Subcutaneous abdominal adipose tissue (tissue), 5 donors: Measurements from ENCODE around the gene NCAPH2.

Source experiments
- H3K27ac ChIP-seq: one replicate; pipeline ENCODE4 v1.7.0; 2013; ENCODE audit warnings: low read depth, mild to moderate bottlenecking, inconsistent platforms, low read length, moderate library complexity
- H3K27me3 ChIP-seq, 5 donors: one replicate each; pipeline ENCODE4 v1.7.0; 2013; ENCODE audit warnings: low read length in 5 of 5, inconsistent platforms in 1 of 5; ENCODE audit not compliant: control insufficient read depth in 5 of 5, insufficient read depth in 4 of 5
- H3K36me3 ChIP-seq, 5 donors: one replicate each; pipeline ENCODE4 v1.7.0; 2013; ENCODE audit warnings: low read length in 5 of 5; ENCODE audit not compliant: control insufficient read depth in 5 of 5, insufficient read depth in 5 of 5
- H3K4me1 ChIP-seq, 5 donors: one replicate each; pipeline ENCODE4 v1.7.0; 2013; ENCODE audit warnings: low read length in 5 of 5, mild to moderate bottlenecking in 3 of 5, moderate library complexity in 1 of 5; ENCODE audit not compliant: control insufficient read depth in 5 of 5, insufficient read depth in 5 of 5
- H3K4me3 ChIP-seq, 5 donors: one replicate each; pipeline ENCODE4 v1.7.0; 2013; ENCODE audit warnings: low read length in 5 of 5, low read depth in 1 of 5
- H3K9ac ChIP-seq, 5 donors: one replicate each; pipeline ENCODE4 v1.7.0; 2013; ENCODE audit warnings: low read length in 5 of 5, mild to moderate bottlenecking in 4 of 5, moderate library complexity in 3 of 5
- H3K9me3 ChIP-seq, 5 donors: one replicate each; pipeline ENCODE4 v1.7.0; 2013; ENCODE audit warnings: low read length in 5 of 5; ENCODE audit not compliant: control insufficient read depth in 5 of 5
- donor health status: healthy.
- donor health status: healthy.
- donor health status: healthy.
- donor health status: healthy.
- donor health status: healthy.

NCAPH2 gene

DNA sequence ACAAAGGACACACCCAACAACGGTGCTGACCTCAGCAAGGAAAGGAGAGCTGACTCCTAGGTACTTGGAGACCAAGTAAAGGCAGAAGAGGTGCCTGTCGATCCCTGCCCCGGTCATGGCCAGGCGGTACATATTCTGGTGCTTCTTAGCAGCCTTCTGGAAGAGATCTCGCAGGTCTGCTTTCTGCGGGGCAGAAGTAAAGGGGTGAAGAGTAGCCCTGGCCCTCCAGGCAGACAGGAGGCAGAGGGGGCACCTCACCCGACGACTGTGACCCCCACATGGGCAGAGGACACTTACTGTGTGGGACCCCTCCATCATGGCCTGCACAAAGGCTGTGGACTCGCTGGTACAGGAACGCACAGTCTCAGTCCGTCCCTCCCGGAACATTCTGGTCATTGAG is 62.8 kb downstream of the NCAPH2 start:
- H3K4me1 ChIP-seq: peaks cover 0 to 30% (median 25%) of the 10 kb centered on the region in 5 donors
- no peak overlapping the region for H3K27ac ChIP-seq
- H3K9me3 ChIP-seq: no peaks in the 10 kb centered on the region
- peaks cover 0 to 53% (median 18%) of the 10 kb centered on the region in 5 donors for H3K36me3 ChIP-seq
- no peaks in the 10 kb centered on the region for H3K27me3 ChIP-seq
- H3K9ac ChIP-seq: peak overlapping the region in 1 of 5 donors; percentile 0
- H3K4me3 ChIP-seq: no peak overlapping the region

DNA sequence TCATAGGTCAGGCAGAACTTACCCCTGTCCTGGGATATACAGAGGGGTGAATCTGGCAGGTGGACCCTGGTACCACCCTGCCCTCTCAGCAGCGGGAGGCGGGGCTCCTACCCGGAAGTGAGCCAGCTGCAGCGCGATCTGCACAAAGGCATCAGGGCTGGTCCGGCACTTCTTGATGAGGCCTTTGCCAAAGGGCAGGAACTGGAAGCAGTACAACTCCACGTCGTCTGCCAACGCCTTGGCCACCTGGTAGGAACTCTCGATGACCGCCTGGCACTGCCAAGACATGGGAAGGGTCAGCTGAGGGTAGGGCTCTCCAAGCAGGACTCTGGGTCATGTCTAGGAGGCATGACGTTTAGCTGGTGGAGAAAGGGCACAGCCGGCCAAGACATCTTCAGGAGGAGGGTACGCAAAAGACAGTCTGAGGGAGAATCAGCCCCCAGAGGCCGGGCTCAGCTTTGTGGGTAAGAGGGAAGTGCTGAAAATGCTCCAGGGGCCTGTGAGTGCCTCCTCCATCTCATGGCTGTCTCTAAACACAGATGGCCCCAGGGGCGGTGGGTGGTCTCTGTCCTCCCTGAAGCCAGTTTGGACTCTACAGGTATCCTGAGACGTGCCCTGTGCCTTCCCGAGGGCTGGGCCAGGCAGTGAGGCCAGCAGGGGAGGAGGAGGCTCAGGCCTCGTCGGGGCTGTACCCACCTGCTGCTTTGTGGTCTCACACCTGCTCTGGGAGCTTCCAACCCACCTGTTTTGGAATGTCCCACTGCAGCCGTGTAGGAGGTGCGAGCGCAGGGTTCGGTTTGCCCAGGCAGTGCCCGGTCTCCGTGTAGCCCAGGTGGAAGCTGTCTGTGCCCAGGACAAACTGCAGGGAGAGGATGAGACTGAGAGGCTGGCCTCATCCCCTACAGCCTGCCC is 63.5 kb downstream of the NCAPH2 start:
- H3K9me3 ChIP-seq: no peaks in the 10 kb centered on the region
- no peak overlapping the region for H3K27ac ChIP-seq
- peaks cover 0 to 30% (median 25%) of the 10 kb centered on the region in 5 donors for H3K4me1 ChIP-seq
- no peaks in the 10 kb centered on the region for H3K27me3 ChIP-seq
- H3K36me3 ChIP-seq: peaks cover 0 to 53% (median 18%) of the 10 kb centered on the region in 5 donors
- no peak overlapping the region for H3K4me3 ChIP-seq
- no peak overlapping the region for H3K9ac ChIP-seq

DNA sequence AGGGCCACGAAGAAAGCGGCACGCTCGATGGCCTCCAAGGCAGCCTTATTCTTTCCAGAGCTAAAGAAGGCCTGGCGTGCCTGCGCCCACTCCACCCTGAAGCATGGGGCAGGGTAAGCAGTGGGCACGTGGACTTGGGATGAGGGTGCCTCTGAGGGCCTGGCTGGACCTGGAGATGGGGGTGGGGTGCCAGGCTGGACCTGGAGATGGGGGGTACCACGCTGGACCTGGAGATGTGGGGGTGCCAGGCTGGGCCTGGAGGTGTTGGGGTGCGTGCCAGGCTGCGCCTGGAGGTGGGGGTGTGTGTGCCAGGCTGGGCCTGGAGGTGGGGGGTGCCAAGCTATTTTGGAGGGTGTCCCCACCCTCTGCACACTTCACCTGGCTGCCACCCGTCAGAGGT is 64.9 kb downstream of the NCAPH2 start:
- peaks cover 0 to 37% (median 25%) of the 10 kb centered on the region in 5 donors for H3K4me1 ChIP-seq
- no peaks in the 10 kb centered on the region for H3K27me3 ChIP-seq
- H3K9me3 ChIP-seq: no peaks in the 10 kb centered on the region
- no peak overlapping the region for H3K9ac ChIP-seq
- no peak overlapping the region for H3K4me3 ChIP-seq
- H3K36me3 ChIP-seq: peaks cover 0 to 53% (median 16%) of the 10 kb centered on the region in 5 donors
- H3K27ac ChIP-seq: no peak overlapping the region

DNA sequence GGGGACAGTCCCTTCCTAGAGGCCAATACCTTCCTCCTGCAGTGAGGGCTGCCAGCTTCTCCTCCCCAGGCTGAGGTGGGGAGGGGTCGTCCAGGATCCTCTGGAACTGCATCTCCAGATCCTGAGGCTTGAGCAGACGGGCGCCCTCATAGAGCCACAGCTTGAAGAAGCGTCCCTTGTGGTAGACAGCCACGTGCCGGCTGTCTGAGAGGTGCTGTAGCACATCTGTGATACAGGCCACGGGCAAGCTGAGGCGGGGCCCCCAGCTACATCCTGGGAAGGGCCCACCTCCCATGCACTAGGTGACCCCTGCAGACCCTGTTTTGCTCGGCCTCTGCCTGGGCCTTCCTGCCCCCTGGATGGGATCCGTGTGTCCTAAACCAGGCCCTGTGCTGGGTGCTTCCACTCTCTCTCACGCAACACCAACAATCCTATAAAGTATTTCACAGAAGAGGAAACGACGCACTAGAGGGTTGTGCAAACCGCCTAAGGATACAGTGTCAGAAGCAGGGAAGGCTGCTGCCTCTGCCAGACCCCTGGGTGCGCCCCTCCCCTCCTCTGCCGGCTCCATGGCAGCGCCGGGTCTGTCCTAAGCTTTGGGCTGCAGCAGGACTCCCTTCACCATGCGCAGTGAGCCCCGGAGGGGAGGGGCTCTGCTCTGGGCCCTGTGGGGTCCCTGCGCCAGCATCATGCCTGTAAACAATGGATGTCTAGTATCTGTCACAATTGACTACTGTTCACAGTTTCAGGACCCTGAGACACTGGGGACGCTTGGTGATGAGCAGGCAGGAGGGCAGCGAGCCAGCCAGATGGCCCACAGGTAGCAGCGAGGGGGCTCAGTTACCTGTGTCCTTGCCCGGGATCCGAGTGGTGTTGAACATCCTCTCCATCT is 65.7 kb downstream of the NCAPH2 start:
- Histone ChIP-seq H3K4me1 (peaks cover under 1 to 45% (median 32%) of the 10 kb centered on the region in 5 donors), H3K9me3 (no peaks in the 10 kb centered on the region), H3K27me3 (no peaks in the 10 kb centered on the region), H3K9ac (no peak overlapping the region), H3K4me3 (no peak overlapping the region), H3K27ac (no peak overlapping the region), H3K36me3 (peaks cover 0 to 51% (median 14%) of the 10 kb centered on the region in 5 donors)

DNA sequence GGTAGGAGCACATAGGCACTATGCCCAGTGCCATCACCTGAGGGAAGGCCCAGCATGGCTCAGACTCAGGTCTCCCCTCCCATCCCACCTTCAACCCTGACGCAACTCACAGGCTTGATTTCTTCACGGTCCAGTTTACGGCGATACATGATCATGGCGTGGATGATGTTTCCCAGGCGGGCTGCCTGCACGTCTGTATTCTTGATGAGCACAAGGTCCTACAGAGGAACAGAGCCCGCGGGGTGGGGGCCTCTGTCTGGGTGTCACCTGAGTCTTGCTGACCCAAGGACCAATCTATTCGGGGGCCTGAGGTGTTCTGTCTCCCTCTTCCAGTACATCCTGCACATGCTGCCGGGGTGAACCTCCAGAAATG is 66.3 kb downstream of the NCAPH2 start:
- Histone ChIP-seq H3K9ac (no peak overlapping the region), H3K27me3 (no peaks in the 10 kb centered on the region), H3K4me1 (peaks cover 3 to 48% (median 34%) of the 10 kb centered on the region in 5 donors), H3K27ac (no peak overlapping the region), H3K9me3 (no peaks in the 10 kb centered on the region), H3K4me3 (no peak overlapping the region), H3K36me3 (peaks cover 0 to 52% (median 10%) of the 10 kb centered on the region in 5 donors)
